Measurements from ENCODE around the gene RBM7.

DNA sequence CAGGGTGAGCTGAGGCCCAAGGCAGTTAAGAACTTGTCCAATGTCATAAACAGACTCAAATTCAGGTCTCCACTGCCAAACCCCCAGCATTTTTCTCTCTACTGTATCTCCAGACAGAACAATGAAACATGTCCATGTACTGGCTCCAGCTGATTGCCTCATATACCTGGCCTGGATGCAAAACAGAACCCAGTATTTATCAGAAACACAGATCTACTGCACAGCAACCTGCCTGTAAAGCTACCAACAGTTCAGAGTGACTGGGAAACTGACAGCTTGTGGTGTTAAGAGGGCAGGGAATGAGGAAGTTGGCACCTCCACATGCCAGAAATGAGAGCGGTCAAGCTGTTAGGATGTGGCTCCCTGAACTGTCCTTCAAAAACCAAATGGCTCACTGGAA lies 41.8 kb upstream of the RBM7 start:
- TF ChIP-seq, protein P1, sequence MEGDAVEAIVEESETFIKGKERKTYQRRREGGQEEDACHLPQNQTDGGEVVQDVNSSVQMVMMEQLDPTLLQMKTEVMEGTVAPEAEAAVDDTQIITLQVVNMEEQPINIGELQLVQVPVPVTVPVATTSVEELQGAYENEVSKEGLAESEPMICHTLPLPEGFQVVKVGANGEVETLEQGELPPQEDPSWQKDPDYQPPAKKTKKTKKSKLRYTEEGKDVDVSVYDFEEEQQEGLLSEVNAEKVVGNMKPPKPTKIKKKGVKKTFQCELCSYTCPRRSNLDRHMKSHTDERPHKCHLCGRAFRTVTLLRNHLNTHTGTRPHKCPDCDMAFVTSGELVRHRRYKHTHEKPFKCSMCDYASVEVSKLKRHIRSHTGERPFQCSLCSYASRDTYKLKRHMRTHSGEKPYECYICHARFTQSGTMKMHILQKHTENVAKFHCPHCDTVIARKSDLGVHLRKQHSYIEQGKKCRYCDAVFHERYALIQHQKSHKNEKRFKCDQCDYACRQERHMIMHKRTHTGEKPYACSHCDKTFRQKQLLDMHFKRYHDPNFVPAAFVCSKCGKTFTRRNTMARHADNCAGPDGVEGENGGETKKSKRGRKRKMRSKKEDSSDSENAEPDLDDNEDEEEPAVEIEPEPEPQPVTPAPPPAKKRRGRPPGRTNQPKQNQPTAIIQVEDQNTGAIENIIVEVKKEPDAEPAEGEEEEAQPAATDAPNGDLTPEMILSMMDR (IDR thresholded peaks at IDR 0.05): no peak
- no peak for TF ChIP-seq POLR2A (IDR thresholded peaks at IDR 0.05)
